GM12891 (cell line): ENCODE data around the gene CST6.
A peak's percentile ranks its signal among the peaks of the same experiment; 100 is the strongest.

Experiments
- POLR2AphosphoS5 ChIP-seq: IDR thresholded peaks from 2 replicates; pipeline ENCODE4 v1.6.1; 2011; ENCODE audit warnings: low read depth, low read length, control low read depth
- TAF1 ChIP-seq: IDR thresholded peaks from 2 replicates; pipeline ENCODE4 v1.6.1; 2011; ENCODE audit warnings: low read depth, low read length, control low read depth

DNA sequence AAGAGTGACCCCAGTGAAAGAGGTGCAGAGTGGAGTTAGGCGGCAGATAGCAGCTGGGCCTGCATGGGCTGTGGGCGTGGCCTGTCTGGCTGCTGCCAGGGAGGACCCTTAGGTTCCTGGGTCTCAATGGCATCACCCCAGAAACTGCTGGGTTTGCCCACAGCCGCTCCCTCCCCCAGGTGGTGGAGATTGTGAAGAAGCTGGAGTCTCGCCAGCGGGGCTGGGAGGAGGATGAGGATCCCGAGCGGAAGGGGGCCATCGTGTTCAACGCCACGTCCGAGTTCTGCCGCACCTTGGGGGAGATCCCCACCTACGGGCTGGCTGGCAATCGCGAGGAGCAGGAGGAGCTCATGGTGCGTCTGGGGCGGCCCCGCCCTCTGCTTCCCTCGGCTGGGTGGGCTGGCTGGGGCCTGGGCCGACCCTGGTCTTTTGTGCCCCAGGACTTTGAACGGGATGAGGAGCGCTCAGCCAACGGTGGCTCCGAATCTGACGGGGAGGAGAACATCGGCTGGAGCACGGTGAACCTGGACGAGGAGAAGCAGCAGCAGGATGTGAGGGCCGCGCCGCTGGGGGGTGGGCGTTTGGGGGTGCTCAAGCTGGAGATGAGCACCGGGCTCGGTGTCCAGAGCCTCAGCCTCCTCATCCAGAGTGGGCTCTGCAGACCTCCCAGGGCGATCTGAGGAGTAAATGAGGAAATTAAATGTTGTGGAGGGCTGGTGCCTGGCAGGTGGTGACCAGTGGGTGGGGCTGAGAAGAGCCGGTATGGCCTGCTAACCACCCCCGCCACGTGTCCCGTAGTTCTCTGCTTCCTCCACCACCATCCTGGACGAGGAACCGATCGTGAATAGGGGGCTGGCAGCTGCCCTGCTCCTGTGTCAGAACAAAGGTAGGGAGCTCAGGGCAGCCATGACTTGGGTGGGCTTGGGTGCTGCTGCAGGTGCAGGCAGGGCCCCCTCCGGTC is 35.3 kb upstream of the CST6 start:
- TF ChIP-seq TAF1: no peak
- 0 out of 2 replicates have a peak, but pooled peaks have one; percentile 15 for TF ChIP-seq POLR2AphosphoS5
